OCI-LY3 (cell line): ENCODE measurements around the gene ZNF391.

ENCODE experiments used
- EZH2phosphoT487 ChIP-seq: fragments of 200-600 bp; shearing (Covaris generic); IDR thresholded peaks from 2 replicates; pipeline ENCODE4 v1.6.1; 2018; ENCODE audit warnings: antibody characterized with exemption, mixed run types, low read depth
- TF ChIP-seq, protein P1 (sequence below): fragments of 200-600, 300-600 bp; sonication (generic); IDR thresholded peaks from 2 replicates; pipeline ENCODE4 v1.5.1; 2014; ENCODE audit warnings: antibody characterized with exemption, low read length, low read depth

DNA sequence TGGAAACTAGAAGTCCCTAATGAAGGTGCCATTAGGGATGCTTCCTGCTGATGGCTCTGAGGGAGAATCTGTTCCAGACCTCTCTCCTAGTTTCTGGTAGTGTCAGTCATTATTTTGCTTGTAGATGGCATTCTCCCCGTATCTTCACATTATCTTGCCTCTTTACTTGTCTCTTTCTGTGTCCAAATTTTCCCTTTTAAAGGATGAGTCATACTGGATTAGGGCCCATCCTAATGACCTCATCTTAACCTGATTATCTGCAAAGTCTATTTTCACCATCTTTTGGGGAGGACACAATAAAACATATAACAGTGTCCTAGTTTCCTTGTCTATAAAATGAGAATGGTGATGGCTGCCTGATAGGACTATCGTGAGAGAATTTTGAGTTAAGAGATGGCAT is 27.3 kb downstream of the ZNF391 start:
- TF ChIP-seq, protein P1, sequence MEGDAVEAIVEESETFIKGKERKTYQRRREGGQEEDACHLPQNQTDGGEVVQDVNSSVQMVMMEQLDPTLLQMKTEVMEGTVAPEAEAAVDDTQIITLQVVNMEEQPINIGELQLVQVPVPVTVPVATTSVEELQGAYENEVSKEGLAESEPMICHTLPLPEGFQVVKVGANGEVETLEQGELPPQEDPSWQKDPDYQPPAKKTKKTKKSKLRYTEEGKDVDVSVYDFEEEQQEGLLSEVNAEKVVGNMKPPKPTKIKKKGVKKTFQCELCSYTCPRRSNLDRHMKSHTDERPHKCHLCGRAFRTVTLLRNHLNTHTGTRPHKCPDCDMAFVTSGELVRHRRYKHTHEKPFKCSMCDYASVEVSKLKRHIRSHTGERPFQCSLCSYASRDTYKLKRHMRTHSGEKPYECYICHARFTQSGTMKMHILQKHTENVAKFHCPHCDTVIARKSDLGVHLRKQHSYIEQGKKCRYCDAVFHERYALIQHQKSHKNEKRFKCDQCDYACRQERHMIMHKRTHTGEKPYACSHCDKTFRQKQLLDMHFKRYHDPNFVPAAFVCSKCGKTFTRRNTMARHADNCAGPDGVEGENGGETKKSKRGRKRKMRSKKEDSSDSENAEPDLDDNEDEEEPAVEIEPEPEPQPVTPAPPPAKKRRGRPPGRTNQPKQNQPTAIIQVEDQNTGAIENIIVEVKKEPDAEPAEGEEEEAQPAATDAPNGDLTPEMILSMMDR: no peak
- TF ChIP-seq EZH2phosphoT487: no peak
